Stomach (tissue), 19 donors: Measurements from ENCODE around the gene LRRC9. TPM values are rescaled to one million over a fixed set of nuclear protein-coding genes. Genes with fewer than 3 reads are reported as not detected.
A peak's percentile ranks its signal among the peaks of the same experiment; 100 is the strongest.

Experiments
- DNase-seq, 2 donors: peaks; one replicate each; pipeline versions ENCODE4 v3.0.0 to v3.0.0-alpha.2; 2013 to 2019
- H3K27ac ChIP-seq, 5 donors: fragments of 200-600 bp in 4 of 5; sonication (generic) in 4 of 5; one replicate each; pipeline ENCODE4 v1.5.1; 2013 to 2019; ENCODE audit warnings: mild to moderate bottlenecking in 1 of 5, moderate library complexity in 1 of 5
- H3K27me3 ChIP-seq, 3 donors: fragments of 200-600 bp; sonication (generic); one replicate each; pipeline ENCODE4 v1.5.1; 2017 to 2019; ENCODE audit warnings: mixed run types in 1 of 3
- H3K36me3 ChIP-seq, 4 donors: fragments of 200-600 bp; sonication (generic); 1 replicate in 3 of 4; 2 replicates in 1 of 4; pipeline ENCODE4 v1.5.1; 2016 to 2019
- H3K4me1 ChIP-seq, 4 donors: fragments of 200-600 bp; sonication (generic); one replicate each; pipeline ENCODE4 v1.5.1; 2016 to 2019
- H3K4me3 ChIP-seq, 4 donors: fragments of 200-600 bp; sonication (generic) in 3 of 4; one replicate each; pipeline ENCODE4 v1.5.1; 2016 to 2019; ENCODE audit warnings: mild to moderate bottlenecking in 1 of 4
- H3K9me3 ChIP-seq, 4 donors: fragments of 200-600 bp; sonication (generic); one replicate each; pipeline ENCODE4 v1.5.1; 2016 to 2019
- CTCF ChIP-seq, 7 experiments: fragments of 450-650 bp in 4 of 7; fragments of 200-600 bp in 3 of 7; sonication (generic) in 3 of 7; IDR thresholded peaks; one replicate each; pipeline ENCODE4 v1.5.1; 2016 to 2019; ENCODE audit warnings: antibody characterized with exemption in 7 of 7, control low read depth in 2 of 7, mild to moderate bottlenecking in 1 of 7
- EP300 ChIP-seq: sonication (generic); formaldehyde crosslinking; IDR thresholded peaks from one replicate; pipeline ENCODE4 v1.6.1; 2017; ENCODE audit warnings: antibody characterized with exemption
- POLR2A ChIP-seq, 4 donors: fragments of 450-650 bp; IDR thresholded peaks; one replicate each; pipeline ENCODE4 v1.6.1; 2016; ENCODE audit warnings: antibody characterized with exemption in 4 of 4, control low read depth in 2 of 4, mild to moderate bottlenecking in 1 of 4, moderate library complexity in 1 of 4
- POLR2AphosphoS5 ChIP-seq, 3 donors: sonication (generic); formaldehyde crosslinking; IDR thresholded peaks; one replicate each; pipeline ENCODE4 v1.6.1; 2016; ENCODE audit warnings: antibody characterized with exemption in 3 of 3
- WGBS, 5 donors: extraction: QIAGEN DNeasy Blood & Tissue Kit in 3 of 5; methylation state at CpG; one replicate each; pipeline versions ENCODE4 v1.1.5 to v1.1.7; 2013 to 2018; 5-methylcytosine and 5-hydroxymethylcytosine counted together
- intact Hi-C: fragments of 100-400 bp; cut with DNase I; formaldehyde crosslinking; loops from one replicate; pipeline ENCODE4 v1.15.1; 2023; ENCODE audit warnings: low total_unique reads
- long read RNA-seq, 10 donors: transcript quantifications; one replicate each; lab custom pipeline, GENCODE V29; 2026
- polyA plus RNA-seq, 3 donors: library from polyadenylated mRNA; stranded (reverse); fragments of 200-250 nt; gene quantifications; one replicate each; pipeline ENCODE4 v1.2.3, GENCODE V29; 2013
- total RNA-seq, 5 donors: library from RNA; depleted of rRNA; stranded (reverse); fragments of >200 nt; gene quantifications; one replicate each; pipeline versions ENCODE4 v1.1.0 to v1.2.3, GENCODE V29; 2014 to 2016
- donor health status: healthy with polysubstance abuse.
- donor health status: Bipolar disorder and iron deficiency.
- donor health status: healthy.

LRRC9 gene
- total RNA-seq (not detected), polyA plus RNA-seq (not detected)
- long read RNA-seq, donor 1: 0 reads
- long read RNA-seq, donor 2: 0 reads
- long read RNA-seq, donor 3: 0 reads
- long read RNA-seq, donor 4: 0 reads
- long read RNA-seq, donor 5: 0 reads
- long read RNA-seq, donor 6: 0 reads
- long read RNA-seq, donor 7: 0 reads
- long read RNA-seq, donor 8: 0 reads
- long read RNA-seq, donor 9: 0 reads
- long read RNA-seq, donor 10: 0 reads

GRCh38 chr14:59919570-59920377 is at the start of gene LRRC9:
Gene LRRC9, plus strand, starts transcription at chr14:59920144.
- Histone ChIP-seq H3K9me3 (no peaks in the 10 kb centered on the region), H3K27me3 (peaks cover 0 to 39% (median 11%) of the 10 kb centered on the region in 3 donors), H3K4me3 (peak within 1 kb of the TSS; percentile 41 to 58 (median 48)), H3K27ac (no peak within 1 kb of the TSS), H3K4me1 (peaks cover 9 to 18% (median 12%) of the 10 kb centered on the region in 4 donors), H3K36me3 (no peaks in the 10 kb centered on the region)
- DNase-seq: peak in 1 of 2 donors; percentile 90
- no peak for TF ChIP-seq CTCF (IDR thresholded peaks at IDR 0.05)
- TF ChIP-seq EP300: no peak
- no peak for TF ChIP-seq POLR2A (IDR thresholded peaks at IDR 0.05)
- no peak for TF ChIP-seq POLR2AphosphoS5 (IDR thresholded peaks at IDR 0.05)
- intact Hi-C loops: no loop called here
- WGBS, 5 donors: 6 to 10% (median 8%) methylated on average over 54 to 57 of the region's 57 CpGs

GRCh38 chr14:59870277-59871165 is 49.4 kb upstream of the LRRC9 start, which contains the start of gene RTN1:
Gene RTN1, minus strand, starts transcription at chr14:59870776. Its CDS starts 146 bp downstream, at chr14:59870630.
- Histone ChIP-seq H3K4me3 (peak within 1 kb of the TSS; percentile 58 to 76 (median 68)), H3K36me3 (no peaks in the 10 kb centered on the region), H3K27me3 (peaks cover 0 to 60% (median 28%) of the 10 kb centered on the region in 3 donors), H3K27ac (peak within 1 kb of the TSS in 4 of 5 donors; percentile 14 to 64 (median 39)), H3K9me3 (no peaks in the 10 kb centered on the region), H3K4me1 (peaks cover 15 to 24% (median 20%) of the 10 kb centered on the region in 4 donors)
- intact Hi-C loops: no loop called here
- DNase-seq: peak; percentile 43 to 86
- TF ChIP-seq POLR2A (IDR thresholded peaks at IDR 0.05) (no peak), CTCF (IDR thresholded peaks at IDR 0.05) (no peak), POLR2AphosphoS5 (IDR thresholded peaks at IDR 0.05) (no peak), EP300 (no peak)
- 0 to 1% (median 1%) methylated on average over 34 to 84 of the region's 84 CpGs for WGBS, 5 donors

- Histone ChIP-seq H3K4me1 (peaks cover 15 to 24% (median 20%) of the 10 kb centered on the region in 4 donors), H3K27me3 (peaks cover 0 to 60% (median 28%) of the 10 kb centered on the region in 3 donors), H3K4me3 (peak overlapping the region; percentile 58 to 76 (median 68)), H3K9me3 (no peaks in the 10 kb centered on the region), H3K27ac (peak overlapping the region in 3 of 5 donors; percentile 38 to 64 (median 40)), H3K36me3 (no peaks in the 10 kb centered on the region)
- TF ChIP-seq CTCF (IDR thresholded peaks at IDR 0.05) (no peak), POLR2A (IDR thresholded peaks at IDR 0.05) (no peak), EP300 (no peak), POLR2AphosphoS5 (IDR thresholded peaks at IDR 0.05) (no peak)
- DNase-seq: no peak
- WGBS, 5 donors: 0 to 9% (median 1%) methylated on average over 4 of the region's 4 CpGs
- intact Hi-C loops: no loop called here
Measured at GRCh38 chr14:59871166-59871495, 48.8 kb upstream of the LRRC9 start.

- H3K27me3 ChIP-seq: peaks cover 0 to 10% (median 0%) of the 10 kb centered on the region in 3 donors
- H3K4me3 ChIP-seq: no peak overlapping the region
- H3K36me3 ChIP-seq: no peaks in the 10 kb centered on the region
- intact Hi-C loops: no loop called here
- no peaks in the 10 kb centered on the region for H3K4me1 ChIP-seq
- no peak for DNase-seq
- 28 to 59% (median 35%) methylated on average over 1 of the region's 1 CpG for WGBS, 5 donors
- no peak overlapping the region for H3K27ac ChIP-seq
- TF ChIP-seq CTCF (IDR thresholded peaks at IDR 0.05) (no peak), POLR2A (IDR thresholded peaks at IDR 0.05) (no peak), EP300 (no peak), POLR2AphosphoS5 (IDR thresholded peaks at IDR 0.05) (no peak)
- no peaks in the 10 kb centered on the region for H3K9me3 ChIP-seq
Measured at GRCh38 chr14:59882957-59883356, 37.0 kb upstream of the LRRC9 start.
